Measurements from ENCODE around the gene RUVBL1. TPM values are rescaled to one million over a fixed set of nuclear protein-coding genes. Genes with fewer than 3 reads are reported as not detected.

The RUVBL1 gene
- total and polyA plus RNA-seq, 9 donors: 15.6 to 37.9 (median 25.1) TPM

- intact Hi-C loops (cut with DNase I): no loop called here
- Histone ChIP-seq H3K4me1 (ENCODE audit: insufficient read depth) (peaks cover 9% of the 10 kb centered on the region), H3K27ac (peak overlapping the region in 1 of 2 donors; percentile 22), H3K36me3 (no peaks in the 10 kb centered on the region), H3K9me3 (no peaks in the 10 kb centered on the region), H3K4me3 (no peak overlapping the region), H3K27me3 (no peaks in the 10 kb centered on the region)
- WGBS, 3 donors: 26 to 34% (median 31%) methylated on average over 6 of the region's 6 CpGs
- peak in 2 of 5 donors; percentile 38 to 60 for DNase-seq
- TF ChIP-seq CTCF (IDR thresholded peaks at IDR 0.05): no peak
- no peak for TF ChIP-seq POLR2A (IDR thresholded peaks at IDR 0.05)
- no peak for TF ChIP-seq EP300 (IDR thresholded peaks at IDR 0.05)
These were observed 39.0 kb downstream of the RUVBL1 start for GRCh38 chr3:128084675-128085021.

- Histone ChIP-seq H3K36me3 (no peaks in the 10 kb centered on the region), H3K27me3 (no peaks in the 10 kb centered on the region), H3K4me1 (ENCODE audit: insufficient read depth) (peaks cover 9% of the 10 kb centered on the region), H3K27ac (peak overlapping the region; percentile 2 to 26), H3K4me3 (no peak overlapping the region), H3K9me3 (no peaks in the 10 kb centered on the region)
- intact Hi-C loops (cut with DNase I): no loop called here
- no peak for TF ChIP-seq POLR2A (IDR thresholded peaks at IDR 0.05)
- TF ChIP-seq EP300 (IDR thresholded peaks at IDR 0.05): no peak
- no peak for TF ChIP-seq CTCF (IDR thresholded peaks at IDR 0.05)
- DNase-seq: peak in 1 of 5 donors; percentile 24
- WGBS, 3 donors: 30 to 37% (median 31%) methylated on average over 9 of the region's 9 CpGs
These were observed 39.5 kb downstream of the RUVBL1 start for GRCh38 chr3:128083980-128084674.

GRCh38 chr3:128083396-128083795 lies 40.2 kb downstream of the RUVBL1 start:
- Histone ChIP-seq H3K36me3 (no peaks in the 10 kb centered on the region), H3K4me3 (no peak overlapping the region), H3K4me1 (ENCODE audit: insufficient read depth) (peaks cover 9% of the 10 kb centered on the region), H3K27ac (peak overlapping the region in 1 of 2 donors; percentile 26), H3K27me3 (no peaks in the 10 kb centered on the region), H3K9me3 (no peaks in the 10 kb centered on the region)
- TF ChIP-seq EP300 (IDR thresholded peaks at IDR 0.05): no peak
- TF ChIP-seq CTCF (IDR thresholded peaks at IDR 0.05): no peak
- TF ChIP-seq POLR2A (IDR thresholded peaks at IDR 0.05): no peak
- 31 to 51% (median 43%) methylated on average over 9 to 10 of the region's 10 CpGs for WGBS, 3 donors
- DNase-seq: peak in 3 of 5 donors; percentile 52 to 57 (median 55)
- intact Hi-C loops (cut with DNase I): no loop called here

GRCh38 chr3:128082546-128082945 lies 41.1 kb downstream of the RUVBL1 start:
- Histone ChIP-seq H3K4me3 (no peak overlapping the region), H3K27ac (no peak overlapping the region), H3K36me3 (no peaks in the 10 kb centered on the region), H3K9me3 (no peaks in the 10 kb centered on the region), H3K27me3 (no peaks in the 10 kb centered on the region), H3K4me1 (ENCODE audit: insufficient read depth) (peaks cover 9% of the 10 kb centered on the region)
- no peak for TF ChIP-seq CTCF (IDR thresholded peaks at IDR 0.05)
- no peak for TF ChIP-seq EP300 (IDR thresholded peaks at IDR 0.05)
- TF ChIP-seq POLR2A (IDR thresholded peaks at IDR 0.05): no peak
- WGBS, 3 donors: 78 to 92% (median 90%) methylated on average over 10 of the region's 10 CpGs
- DNase-seq: no peak
- intact Hi-C loops (cut with DNase I): no loop called here

Data from ovary (tissue), 9 donors.